ENCODE data around the gene KIAA0232.

DNA sequence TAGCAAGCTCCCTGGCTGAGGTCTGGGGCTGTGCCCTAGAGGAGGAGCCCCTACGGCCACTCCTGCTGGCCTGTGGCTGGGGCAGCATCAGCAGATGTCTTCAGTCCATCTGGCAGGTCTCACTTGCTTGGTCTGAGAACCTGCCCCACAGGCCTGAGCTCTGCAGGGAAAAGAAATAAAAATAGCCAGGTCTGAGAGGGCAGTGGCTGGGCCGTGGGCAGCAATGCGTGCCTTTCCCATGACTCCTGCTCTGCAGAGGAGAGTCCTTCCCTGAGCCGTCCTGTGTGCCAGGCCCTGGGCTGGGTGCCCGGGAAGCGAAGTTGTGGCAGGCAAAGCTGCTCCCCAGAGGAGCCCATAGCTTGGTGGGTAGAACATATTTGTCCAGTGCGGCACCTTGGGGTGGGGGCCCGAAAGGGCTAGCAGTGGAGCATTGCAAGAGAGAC, 11.3 kb upstream of the KIAA0232 start:
- TF ChIP-seq POLR2A (IDR thresholded peaks at IDR 0.05) (no peak), POLR2AphosphoS5 (IDR thresholded peaks at IDR 0.05) (no peak)
- TF ChIP-seq, protein P1, sequence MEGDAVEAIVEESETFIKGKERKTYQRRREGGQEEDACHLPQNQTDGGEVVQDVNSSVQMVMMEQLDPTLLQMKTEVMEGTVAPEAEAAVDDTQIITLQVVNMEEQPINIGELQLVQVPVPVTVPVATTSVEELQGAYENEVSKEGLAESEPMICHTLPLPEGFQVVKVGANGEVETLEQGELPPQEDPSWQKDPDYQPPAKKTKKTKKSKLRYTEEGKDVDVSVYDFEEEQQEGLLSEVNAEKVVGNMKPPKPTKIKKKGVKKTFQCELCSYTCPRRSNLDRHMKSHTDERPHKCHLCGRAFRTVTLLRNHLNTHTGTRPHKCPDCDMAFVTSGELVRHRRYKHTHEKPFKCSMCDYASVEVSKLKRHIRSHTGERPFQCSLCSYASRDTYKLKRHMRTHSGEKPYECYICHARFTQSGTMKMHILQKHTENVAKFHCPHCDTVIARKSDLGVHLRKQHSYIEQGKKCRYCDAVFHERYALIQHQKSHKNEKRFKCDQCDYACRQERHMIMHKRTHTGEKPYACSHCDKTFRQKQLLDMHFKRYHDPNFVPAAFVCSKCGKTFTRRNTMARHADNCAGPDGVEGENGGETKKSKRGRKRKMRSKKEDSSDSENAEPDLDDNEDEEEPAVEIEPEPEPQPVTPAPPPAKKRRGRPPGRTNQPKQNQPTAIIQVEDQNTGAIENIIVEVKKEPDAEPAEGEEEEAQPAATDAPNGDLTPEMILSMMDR (IDR thresholded peaks at IDR 0.05), result no peak

All from suprapubic skin (tissue), 4 donors.